Left renal cortex interstitium (tissue), 4 donors: ENCODE measurements around the gene S100A10. TPM values are rescaled to one million over a fixed set of nuclear protein-coding genes. Genes with fewer than 3 reads are reported as not detected.
A peak's percentile ranks its signal among the peaks of the same experiment; 100 is the strongest.

ENCODE experiments used
- DNase-seq, 4 donors: peaks; one replicate each; pipeline ENCODE4 v3.0.0-alpha.2; 2013; ENCODE audit warnings: low read depth in 4 of 4, low spot score in 2 of 4, missing footprints in 1 of 4
- polyA plus RNA-seq, 4 donors: library from polyadenylated mRNA; unstranded; fragments of 120-200 nt; gene quantifications; one replicate each; pipeline ENCODE4 v1.2.1, GENCODE V29; 2013; ENCODE audit not compliant: insufficient read length in 4 of 4

The S100A10 gene
- polyA plus RNA-seq, 4 donors = 194 to 269 (median 233) TPM

DNA sequence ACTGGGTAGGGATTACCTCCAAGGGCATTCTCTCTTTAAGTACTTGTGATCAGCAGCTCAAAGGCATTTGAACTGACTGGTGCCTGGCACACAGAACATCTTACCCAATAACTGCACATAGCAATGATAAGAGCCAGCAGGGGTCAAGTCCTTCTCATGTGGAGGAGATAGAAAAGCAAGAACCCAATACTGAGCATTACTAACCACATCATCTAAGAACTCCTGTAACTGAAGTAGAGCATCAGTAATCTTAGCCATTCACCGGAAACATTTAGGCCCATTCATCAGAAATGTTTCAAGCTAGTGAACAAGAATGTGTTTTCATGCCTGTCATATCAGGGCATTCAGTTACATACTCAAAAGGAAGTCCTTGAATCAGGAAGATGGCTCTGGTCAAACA is 50.8 kb downstream of the S100A10 start:
- no peak for DNase-seq

DNA sequence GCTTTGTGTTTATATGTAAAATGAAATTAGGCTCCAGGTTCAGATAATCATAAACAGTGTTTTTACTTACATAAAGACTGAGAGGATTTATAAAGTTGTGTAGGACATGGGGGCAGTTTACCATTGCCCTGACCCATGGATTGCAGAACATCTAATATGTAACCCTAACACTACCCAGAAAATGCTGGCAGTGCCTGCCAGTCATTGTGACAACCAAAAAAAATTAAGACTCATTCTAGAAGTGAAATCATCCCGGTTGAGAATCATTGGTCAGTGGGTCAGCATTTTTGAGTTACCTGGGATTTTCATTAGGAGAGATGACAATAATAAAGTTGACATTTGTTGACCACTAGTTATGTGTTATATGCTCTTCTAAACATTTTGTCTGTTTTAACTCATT is 53.1 kb downstream of the S100A10 start:
- no peak for DNase-seq

DNA sequence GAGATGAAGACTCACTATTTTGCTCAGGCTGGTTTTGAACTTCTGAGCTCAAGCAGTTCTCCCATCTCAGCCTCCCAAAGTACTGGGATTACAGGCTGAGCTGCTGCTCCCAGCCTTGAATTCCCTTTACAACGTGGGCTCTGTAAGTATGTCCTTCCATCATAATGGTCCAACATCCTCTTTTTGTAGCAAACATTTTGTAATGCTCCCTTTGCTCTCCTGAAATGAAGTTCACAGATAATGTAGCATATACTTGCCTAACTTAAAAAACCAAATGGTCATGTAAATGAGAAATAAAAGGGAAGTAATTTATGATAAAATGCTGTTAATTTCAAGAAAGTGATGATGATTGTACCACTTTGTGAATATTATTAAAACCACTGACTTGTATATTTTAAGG is 53.9 kb downstream of the S100A10 start:
- no peak for DNase-seq

DNA sequence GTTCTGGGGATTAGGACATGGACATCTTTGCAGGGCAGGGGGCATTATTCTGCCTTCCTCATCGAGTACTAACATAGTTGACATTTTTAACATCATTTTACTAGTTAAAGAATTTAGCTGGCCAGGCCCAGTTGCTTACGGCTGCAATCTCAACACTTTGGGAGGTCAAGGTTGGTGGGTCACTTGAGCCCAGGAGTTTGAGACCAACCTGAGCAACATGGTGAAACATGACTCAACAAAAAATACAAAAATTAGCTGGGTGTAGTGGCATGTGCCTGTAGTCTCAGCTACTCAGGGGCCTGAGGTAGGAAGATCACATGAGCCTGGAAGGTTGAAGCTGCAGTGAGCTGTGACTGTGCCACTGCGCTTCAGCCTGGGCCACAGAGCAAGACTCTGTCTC is 54.5 kb downstream of the S100A10 start:
- DNase-seq = no peak

DNA sequence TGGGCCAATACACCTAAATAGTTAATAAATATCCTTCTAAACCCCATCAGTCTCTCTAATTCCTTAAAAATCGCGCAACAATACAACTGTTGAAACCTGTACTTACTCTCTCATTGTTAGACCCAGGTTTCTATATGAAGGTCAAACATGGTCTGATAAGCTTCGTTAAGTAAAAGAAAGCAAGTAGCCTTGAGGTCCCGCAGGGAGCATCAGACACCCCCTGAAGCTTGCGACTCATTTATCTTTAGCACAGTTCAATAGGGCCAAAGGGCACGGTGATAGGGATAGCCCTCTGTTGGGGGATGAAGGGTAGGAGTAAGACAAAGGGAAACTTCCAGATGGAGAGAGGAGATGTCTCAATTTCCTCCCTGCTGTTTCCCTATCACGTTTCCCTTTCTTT is 57.0 kb downstream of the S100A10 start:
- no peak for DNase-seq

DNA sequence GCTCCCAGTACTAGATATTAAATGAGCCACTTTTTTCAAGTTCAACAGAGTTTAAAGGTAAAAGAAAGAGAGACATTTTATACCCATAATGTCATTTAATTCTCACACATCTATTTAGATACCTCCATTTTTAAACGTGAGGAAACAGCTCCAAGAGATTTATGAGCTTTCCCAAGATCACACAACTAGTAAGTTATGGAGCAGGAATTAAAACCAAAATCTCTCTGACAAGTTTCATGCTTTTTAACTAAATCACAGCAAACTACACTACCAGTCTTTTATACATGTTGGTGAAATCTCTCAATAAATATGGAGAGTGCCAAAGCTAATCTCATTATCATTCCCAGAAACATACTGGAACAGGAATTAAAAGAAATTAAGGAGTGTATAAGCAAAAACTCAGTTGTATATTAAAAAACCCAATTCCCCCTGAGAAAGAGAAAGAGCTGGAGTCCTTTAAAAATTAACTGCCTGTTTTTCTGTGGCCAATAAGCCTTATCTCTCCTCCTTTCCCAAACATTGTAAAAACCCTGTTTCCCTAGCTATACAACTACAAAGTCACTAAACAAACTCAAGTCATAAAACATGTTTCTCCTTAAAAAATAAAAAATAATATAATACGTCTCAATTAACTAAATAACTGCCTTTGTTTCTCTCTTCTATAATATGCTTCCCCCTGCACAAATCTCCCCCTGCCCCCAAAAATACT is 57.6 kb downstream of the S100A10 start:
- DNase-seq = no peak

DNA sequence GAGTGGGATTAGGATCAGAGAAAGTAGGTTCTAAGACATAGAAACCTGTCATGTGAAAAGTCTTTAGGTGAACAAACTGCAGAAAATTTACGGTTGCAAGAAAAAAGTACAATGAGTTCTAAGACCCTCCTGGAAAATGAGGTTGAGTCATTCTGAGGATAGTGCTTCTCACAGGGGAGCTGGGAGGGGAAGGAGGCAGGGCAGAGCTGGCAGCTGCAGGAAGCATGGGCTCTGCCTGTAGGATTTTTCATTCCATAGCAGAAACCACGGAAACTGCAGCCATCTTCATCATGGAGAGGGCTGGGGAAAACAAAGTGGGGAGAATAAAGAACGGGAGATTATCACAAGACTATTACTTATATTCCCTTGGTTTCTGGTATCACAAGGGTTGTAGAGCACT is 58.5 kb downstream of the S100A10 start:
- DNase-seq = no peak

DNA sequence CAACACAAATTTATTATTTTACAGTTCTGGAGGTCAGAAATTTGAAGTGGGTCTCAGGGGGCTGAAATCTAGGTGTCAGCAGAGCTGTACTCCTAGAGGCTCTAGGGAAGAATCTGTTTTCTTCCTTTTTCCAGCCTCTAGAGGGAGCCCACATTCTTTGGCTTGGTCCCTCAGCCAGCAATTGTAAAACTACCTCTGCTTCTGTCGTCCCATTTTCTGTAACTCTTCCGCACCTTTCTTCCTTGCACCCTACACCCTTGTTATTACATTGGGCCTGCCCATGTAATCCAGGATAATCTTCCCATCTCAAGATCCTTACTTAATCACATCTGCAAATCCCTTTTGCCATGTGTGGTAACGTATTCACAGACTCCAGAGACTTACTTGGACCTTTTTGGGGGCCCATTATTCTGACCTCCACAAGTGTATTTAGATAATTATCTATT is 59.6 kb downstream of the S100A10 start:
- peak in 1 of 4 donors; percentile 59 for DNase-seq

Other genes starting within 250 kb of the S100A10 start
- gene MRPL9, start 230.4 kb downstream of the S100A10 start, polyA plus RNA-seq = 100 to 1,000 TPM; 105 to 116 (median 114) TPM
- gene TDRKH, start 203.4 kb downstream of the S100A10 start, polyA plus RNA-seq = 10 to 100 TPM in 1 of 4 donors, 1 to 10 TPM in 3; 7.9 to 11.7 (median 8.9) TPM
- not detected for gene LINGO4, start 188.4 kb downstream of the S100A10 start, polyA plus RNA-seq
- 1 to 10 TPM in 3 of 4 donors, under 1 TPM in 1; 0.95 to 1.6 (median 1.1) TPM for gene RORC, start 162.1 kb downstream of the S100A10 start, polyA plus RNA-seq
- gene C2CD4D, start 154.0 kb downstream of the S100A10 start, polyA plus RNA-seq = under 1 TPM; 0.20 to 0.46 (median 0.32) TPM
- gene THEM5, start 140.1 kb downstream of the S100A10 start, polyA plus RNA-seq = under 1 TPM; 0.41 to 0.82 (median 0.82) TPM
- 10 to 100 TPM; 18.1 to 44.6 (median 31.7) TPM for gene THEM4, start 84.3 kb downstream of the S100A10 start, polyA plus RNA-seq
- gene S100A11, start 43.1 kb upstream of the S100A10 start, polyA plus RNA-seq = 100 to 1,000 TPM; 215 to 317 (median 278) TPM
- gene TCHHL1, start 95.2 kb upstream of the S100A10 start, polyA plus RNA-seq = not detected
- under 1 TPM; 0.05 to 0.08 (median 0.06) TPM for gene TCHH, start 121.6 kb upstream of the S100A10 start, polyA plus RNA-seq
- gene RPTN, start 165.4 kb upstream of the S100A10 start, polyA plus RNA-seq = not detected
- 1 to 10 TPM in 1 of 4 donors, under 1 TPM in 3; 0.11 to 1.7 (median 0.52) TPM for gene HRNR, start 230.3 kb upstream of the S100A10 start, polyA plus RNA-seq